HepG2 (cell line): ENCODE results near the gene UBAC1. TPM values are rescaled to one million over a fixed set of nuclear protein-coding genes. Genes with fewer than 3 reads are reported as not detected.

ENCODE experiments used
- ARID3A ChIP-seq: IDR thresholded peaks from 2 replicates; pipeline ENCODE4 v1.6.1; 2012; ENCODE audit warnings: low read depth, low read length, improper control_type of control experiment
- CCAR2 ChIP-seq: fragments of 200-400 bp; formaldehyde crosslinking; optimal IDR thresholded peaks from 2 replicates; pipeline ENCODE3; 2018; ENCODE audit warnings: low read depth, mild to moderate bottlenecking, low read length, moderate library complexity
- CEBPG ChIP-seq: IDR thresholded peaks from 2 replicates; pipeline ENCODE4 v1.6.1; 2016
- ETV6 ChIP-seq: sonication (generic); formaldehyde crosslinking; conservative IDR thresholded peaks from 2 replicates; pipeline ENCODE4 v1.4.0; 2020; ENCODE audit warnings: missing genetic modification reagents
- GPN1 ChIP-seq: sonication (generic); formaldehyde crosslinking; IDR thresholded peaks from 2 replicates; pipeline ENCODE4 v1.5.1; 2020; ENCODE audit warnings: missing genetic modification reagents, borderline replicate concordance
- GTF2F1 ChIP-seq: fragments of 150-350 bp; IDR thresholded peaks from 2 replicates; pipeline ENCODE4 v1.6.1; 2014; ENCODE audit warnings: low read length
- HNRNPUL1 ChIP-seq: fragments of 200-400 bp; formaldehyde crosslinking; IDR thresholded peaks from 2 replicates; pipeline ENCODE4 v1.6.1; 2017; ENCODE audit warnings: low read depth, mild to moderate bottlenecking, low read length, moderate library complexity
- KLF16 ChIP-seq, 2 experiments: sonication (generic) in 1 of 2; formaldehyde crosslinking in 1 of 2; IDR thresholded peaks; 2 replicates each; pipeline versions ENCODE4 v1.6.1 to v1.8.0; 2016 to 2023; ENCODE audit warnings: missing genetic modification reagents in 2 of 2, missing compliant biosample characterization in 1 of 2
- MXD4 ChIP-seq: IDR thresholded peaks from 2 replicates; pipeline ENCODE4 v1.6.1; 2016; ENCODE audit warnings: mild to moderate bottlenecking, missing biosample characterization, missing genetic modification reagents
- NFATC3 ChIP-seq: sonication (generic); formaldehyde crosslinking; IDR thresholded peaks from 2 replicates; pipeline ENCODE4 v1.5.1; 2020; ENCODE audit warnings: mild to moderate bottlenecking, missing genetic modification reagents
- PHF8 ChIP-seq: sonication (generic); formaldehyde crosslinking; IDR thresholded peaks from 2 replicates; pipeline ENCODE4 v1.5.0; 2020; ENCODE audit warnings: missing genetic modification reagents
- SCMH1 ChIP-seq: sonication (generic); formaldehyde crosslinking; IDR thresholded peaks from 2 replicates; pipeline ENCODE4 v1.9.0; 2021; ENCODE audit warnings: missing genetic modification reagents, mild to moderate bottlenecking, borderline replicate concordance
- SMAD1 ChIP-seq: sonication (generic); formaldehyde crosslinking; IDR thresholded peaks from 2 replicates; pipeline ENCODE4 v1.4.0; 2020; ENCODE audit warnings: missing genetic modification reagents, low read depth, mild to moderate bottlenecking, borderline replicate concordance
- SNRNP70 ChIP-seq: fragments of 200-400 bp; formaldehyde crosslinking; IDR thresholded peaks from 2 replicates; pipeline ENCODE4 v1.6.1; 2017; ENCODE audit warnings: mild to moderate bottlenecking, low read depth, low read length, moderate library complexity
- TEAD2 ChIP-seq: sonication (generic); formaldehyde crosslinking; IDR thresholded peaks from 2 replicates; pipeline ENCODE4 v1.9.0; 2021; ENCODE audit warnings: missing genetic modification reagents
- ZMAT3 ChIP-seq: sonication (generic); formaldehyde crosslinking; conservative IDR thresholded peaks from 2 replicates; pipeline ENCODE4 v1.7.0; 2021; ENCODE audit warnings: missing genetic modification reagents
- ZNF232 ChIP-seq: sonication (generic); formaldehyde crosslinking; IDR thresholded peaks from 2 replicates; pipeline ENCODE4 v1.4.0; 2020; ENCODE audit warnings: missing genetic modification reagents, borderline replicate concordance
- ZNF670 ChIP-seq: sonication (generic); formaldehyde crosslinking; IDR thresholded peaks from 2 replicates; pipeline ENCODE4 v1.8.0; 2022; ENCODE audit warnings: mild to moderate bottlenecking, missing genetic modification reagents, borderline replicate concordance
- ZSCAN25 ChIP-seq: sonication (generic); formaldehyde crosslinking; IDR thresholded peaks from 2 replicates; pipeline ENCODE4 v1.8.0; 2022; ENCODE audit warnings: mild to moderate bottlenecking, missing genetic modification reagents
- polyA plus RNA-seq, 8 experiments: library from polyadenylated mRNA; depleted of rRNA in 3 of 8; stranded (reverse) in 7 of 8; unstranded in 1 of 8; fragments of >200 nt; fragmentation: Illumina TruSeq in 4 of 8; extraction: Trizol in 4 of 8; gene quantifications; 2 replicates each; pipeline versions ENCODE4 v1.2.1 to v1.2.3, GENCODE V29; 2011 to 2016; ENCODE audit warnings: low read depth in 4 of 8, missing spikeins in 1 of 8, mixed read lengths in 1 of 8; ENCODE audit not compliant: insufficient read depth in 1 of 8
- total RNA-seq, 5 experiments: library from RNA; depleted of rRNA; stranded (reverse); fragments of >200 nt; fragmentation: Illumina TruSeq; extraction: Trizol; gene quantifications; 2 replicates each; pipeline ENCODE4 v1.2.3, GENCODE V29; 2016; ENCODE audit warnings: low read depth in 1 of 5
- TF ChIP-seq, protein P1 (sequence below): sonication (generic); IDR thresholded peaks from 2 replicates; pipeline ENCODE4 v1.6.1; 2016; ENCODE audit warnings: low read depth, borderline replicate concordance
- TF ChIP-seq, protein P2 (sequence below): sonication (generic); formaldehyde crosslinking; IDR thresholded peaks from 2 replicates; pipeline ENCODE4 v1.4.0; 2020; ENCODE audit warnings: missing genetic modification reagents
- TF ChIP-seq, protein P3 (sequence below): sonication (generic); formaldehyde crosslinking; IDR thresholded peaks from 2 replicates; pipeline ENCODE4 v1.9.0; 2021; ENCODE audit warnings: missing genetic modification reagents, borderline replicate concordance
- TF ChIP-seq, protein P4 (sequence below): IDR thresholded peaks from 2 replicates; pipeline ENCODE4 v1.6.1; 2016

The UBAC1 gene
- total and polyA plus RNA-seq, 2 of the 13 experiments (the other 11 are each of a cell fraction or from before 2014, with no cell fraction given), result 32.2 to 34.1 TPM

DNA sequence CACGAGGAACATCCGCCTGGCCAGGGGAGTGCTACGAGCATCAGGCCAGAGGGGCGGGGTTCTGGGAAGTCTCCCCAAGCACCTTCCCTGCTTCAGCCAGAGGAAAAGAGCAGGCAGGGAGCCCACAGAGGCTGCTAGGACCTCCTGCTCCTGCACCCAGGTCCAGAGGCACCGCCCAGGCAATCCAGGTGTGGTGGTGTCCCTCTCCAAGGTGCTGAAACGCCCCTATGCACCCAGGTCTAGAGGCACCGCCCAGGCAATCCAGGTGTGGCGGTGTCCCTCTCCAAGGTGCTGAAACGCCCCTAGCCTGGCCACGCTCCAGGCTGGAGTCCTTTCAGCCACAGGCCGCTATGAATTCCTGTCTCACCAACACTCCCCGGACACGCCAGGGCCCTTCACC, 10.7 kb upstream of the UBAC1 start (continued):
- peak; percentile 99 for TF ChIP-seq ETV6 (CRISPR knock-in tag)
- peak; percentile 50 to 100; a peak in 3 of 4 replicates for TF ChIP-seq KLF16 (CRISPR knock-in tag; IDR thresholded peaks at IDR 0.05)
- TF ChIP-seq GTF2F1, result no peak
- TF ChIP-seq SNRNP70, result no peak
- no peak for TF ChIP-seq SCMH1
- peak; percentile 56 for TF ChIP-seq PHF8 (CRISPR knock-in tag)
- TF ChIP-seq, protein P1, sequence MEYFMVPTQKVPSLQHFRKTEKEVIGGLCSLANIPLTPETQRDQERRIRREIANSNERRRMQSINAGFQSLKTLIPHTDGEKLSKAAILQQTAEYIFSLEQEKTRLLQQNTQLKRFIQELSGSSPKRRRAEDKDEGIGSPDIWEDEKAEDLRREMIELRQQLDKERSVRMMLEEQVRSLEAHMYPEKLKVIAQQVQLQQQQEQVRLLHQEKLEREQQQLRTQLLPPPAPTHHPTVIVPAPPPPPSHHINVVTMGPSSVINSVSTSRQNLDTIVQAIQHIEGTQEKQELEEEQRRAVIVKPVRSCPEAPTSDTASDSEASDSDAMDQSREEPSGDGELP, result peak; percentile 86
- no peak for TF ChIP-seq HNRNPUL1
- TF ChIP-seq NFATC3 (CRISPR knock-in tag), result peak; percentile 93; the same call in 1 of the 2 replicates
- peak; percentile 94 for TF ChIP-seq ZNF670 (CRISPR knock-in tag)
- peak; percentile 94 for TF ChIP-seq ZSCAN25 (CRISPR knock-in tag)
- 0 out of 2 replicates have a peak, but pooled peaks have one; percentile 79 for TF ChIP-seq SMAD1
- peak; percentile 64 for TF ChIP-seq CEBPG (CRISPR knock-in tag)
- peak; percentile 99 for TF ChIP-seq MXD4 (CRISPR knock-in tag)
- TF ChIP-seq TEAD2 (CRISPR knock-in tag), result peak; percentile 98
- TF ChIP-seq, protein P2, sequence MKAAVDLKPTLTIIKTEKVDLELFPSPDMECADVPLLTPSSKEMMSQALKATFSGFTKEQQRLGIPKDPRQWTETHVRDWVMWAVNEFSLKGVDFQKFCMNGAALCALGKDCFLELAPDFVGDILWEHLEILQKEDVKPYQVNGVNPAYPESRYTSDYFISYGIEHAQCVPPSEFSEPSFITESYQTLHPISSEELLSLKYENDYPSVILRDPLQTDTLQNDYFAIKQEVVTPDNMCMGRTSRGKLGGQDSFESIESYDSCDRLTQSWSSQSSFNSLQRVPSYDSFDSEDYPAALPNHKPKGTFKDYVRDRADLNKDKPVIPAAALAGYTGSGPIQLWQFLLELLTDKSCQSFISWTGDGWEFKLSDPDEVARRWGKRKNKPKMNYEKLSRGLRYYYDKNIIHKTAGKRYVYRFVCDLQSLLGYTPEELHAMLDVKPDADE (CRISPR knock-in tag), result peak; percentile 98
- TF ChIP-seq, protein P3, sequence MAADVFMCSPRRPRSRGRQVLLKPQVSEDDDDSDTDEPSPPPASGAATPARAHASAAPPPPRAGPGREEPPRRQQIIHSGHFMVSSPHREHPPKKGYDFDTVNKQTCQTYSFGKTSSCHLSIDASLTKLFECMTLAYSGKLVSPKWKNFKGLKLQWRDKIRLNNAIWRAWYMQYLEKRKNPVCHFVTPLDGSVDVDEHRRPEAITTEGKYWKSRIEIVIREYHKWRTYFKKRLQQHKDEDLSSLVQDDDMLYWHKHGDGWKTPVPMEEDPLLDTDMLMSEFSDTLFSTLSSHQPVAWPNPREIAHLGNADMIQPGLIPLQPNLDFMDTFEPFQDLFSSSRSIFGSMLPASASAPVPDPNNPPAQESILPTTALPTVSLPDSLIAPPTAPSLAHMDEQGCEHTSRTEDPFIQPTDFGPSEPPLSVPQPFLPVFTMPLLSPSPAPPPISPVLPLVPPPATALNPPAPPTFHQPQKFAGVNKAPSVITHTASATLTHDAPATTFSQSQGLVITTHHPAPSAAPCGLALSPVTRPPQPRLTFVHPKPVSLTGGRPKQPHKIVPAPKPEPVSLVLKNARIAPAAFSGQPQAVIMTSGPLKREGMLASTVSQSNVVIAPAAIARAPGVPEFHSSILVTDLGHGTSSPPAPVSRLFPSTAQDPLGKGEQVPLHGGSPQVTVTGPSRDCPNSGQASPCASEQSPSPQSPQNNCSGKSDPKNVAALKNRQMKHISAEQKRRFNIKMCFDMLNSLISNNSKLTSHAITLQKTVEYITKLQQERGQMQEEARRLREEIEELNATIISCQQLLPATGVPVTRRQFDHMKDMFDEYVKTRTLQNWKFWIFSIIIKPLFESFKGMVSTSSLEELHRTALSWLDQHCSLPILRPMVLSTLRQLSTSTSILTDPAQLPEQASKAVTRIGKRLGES, result peak; percentile 98
- TF ChIP-seq, protein P4, sequence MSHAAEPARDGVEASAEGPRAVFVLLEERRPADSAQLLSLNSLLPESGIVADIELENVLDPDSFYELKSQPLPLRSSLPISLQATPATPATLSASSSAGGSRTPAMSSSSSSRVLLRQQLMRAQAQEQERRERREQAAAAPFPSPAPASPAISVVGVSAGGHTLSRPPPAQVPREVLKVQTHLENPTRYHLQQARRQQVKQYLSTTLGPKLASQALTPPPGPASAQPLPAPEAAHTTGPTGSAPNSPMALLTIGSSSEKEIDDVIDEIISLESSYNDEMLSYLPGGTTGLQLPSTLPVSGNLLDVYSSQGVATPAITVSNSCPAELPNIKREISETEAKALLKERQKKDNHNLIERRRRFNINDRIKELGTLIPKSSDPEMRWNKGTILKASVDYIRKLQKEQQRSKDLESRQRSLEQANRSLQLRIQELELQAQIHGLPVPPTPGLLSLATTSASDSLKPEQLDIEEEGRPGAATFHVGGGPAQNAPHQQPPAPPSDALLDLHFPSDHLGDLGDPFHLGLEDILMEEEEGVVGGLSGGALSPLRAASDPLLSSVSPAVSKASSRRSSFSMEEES (CRISPR knock-in tag), result peak; percentile 98
- no peak for TF ChIP-seq ARID3A
- no peak for TF ChIP-seq CCAR2
- peak; percentile 100 for TF ChIP-seq ZNF232 (CRISPR knock-in tag)
- peak; percentile 100 for TF ChIP-seq ZMAT3 (CRISPR knock-in tag)
- TF ChIP-seq GPN1 (CRISPR knock-in tag), result peak; percentile 97; the same call in 1 of the 2 replicates
